Activated CD8-positive, alpha-beta memory T cell treated with anti-CD3 and anti-CD28 coated beads, Interleukin-2, amount 50 U/mL, for 1 hour (primary cell): ENCODE measurements around the gene TRABD2A.

Source experiments
- DNase-seq: peaks from one replicate; pipeline ENCODE4 v3.0.0-alpha.2; 2020; ENCODE audit errors: extremely low read depth

The TRABD2A gene

GRCh38 chr2:84850471-84850870 is 30.4 kb downstream of the TRABD2A start:
- DNase-seq, result no peak

GRCh38 chr2:84849271-84849952 is 31.5 kb downstream of the TRABD2A start:
- no peak for DNase-seq

GRCh38 chr2:84847326-84848050 is 33.4 kb downstream of the TRABD2A start:
- DNase-seq, result no peak

- DNase-seq, result no peak
Observed at GRCh38 chr2:84846741-84847142, 34.1 kb downstream of the TRABD2A start.

- peak; percentile 24 for DNase-seq
Observed at GRCh38 chr2:84846041-84846663, 34.7 kb downstream of the TRABD2A start.

- DNase-seq, result no peak
Observed at GRCh38 chr2:84844141-84844540, 36.7 kb downstream of the TRABD2A start.

GRCh38 chr2:84841577-84841976 is 39.3 kb downstream of the TRABD2A start:
- DNase-seq, result no peak

- DNase-seq, result no peak
Observed at GRCh38 chr2:84840306-84840705, 40.6 kb downstream of the TRABD2A start.

- no peak for DNase-seq
Observed at GRCh38 chr2:84839851-84840250, 41.0 kb downstream of the TRABD2A start.

- no peak for DNase-seq
Observed at GRCh38 chr2:84838434-84839145, 42.3 kb downstream of the TRABD2A start.

GRCh38 chr2:84836215-84836614 is 44.7 kb downstream of the TRABD2A start:
- no peak for DNase-seq

GRCh38 chr2:84833481-84834150 is 47.3 kb downstream of the TRABD2A start:
- no peak for DNase-seq

- no peak for DNase-seq
Observed at GRCh38 chr2:84832772-84833461, 48.0 kb downstream of the TRABD2A start.

- no peak for DNase-seq
Observed at GRCh38 chr2:84830758-84831500, 50.0 kb downstream of the TRABD2A start.

GRCh38 chr2:84830095-84830494 is 50.8 kb downstream of the TRABD2A start:
- no peak for DNase-seq

GRCh38 chr2:84829693-84830092 is 51.2 kb downstream of the TRABD2A start:
- no peak for DNase-seq

- DNase-seq, result no peak
Observed at GRCh38 chr2:84827978-84828575, 52.8 kb downstream of the TRABD2A start.

- no peak for DNase-seq
Observed at GRCh38 chr2:84823788-84824187, 57.1 kb downstream of the TRABD2A start.

GRCh38 chr2:84823229-84823628 is 57.7 kb downstream of the TRABD2A start:
- no peak for DNase-seq

GRCh38 chr2:84821806-84822205 is 59.1 kb downstream of the TRABD2A start:
- no peak for DNase-seq
